Mesenchymal stem cell (in vitro differentiated cells and primary cell): Measurements from ENCODE around the gene ZNF282.
A peak's percentile ranks its signal among the peaks of the same experiment; 100 is the strongest.

Experiments used
- DNase-seq: peaks from one replicate; pipeline ENCODE4 v3.0.0-alpha.2; 2013
- H2AFZ ChIP-seq: one replicate; pipeline ENCODE4 v1.6.1; 2013; ENCODE audit warnings: low read depth, mild to moderate bottlenecking, control low read depth, inconsistent platforms, low read length, moderate library complexity
- H2AK5ac ChIP-seq: 2 replicates; pipeline ENCODE4 v1.6.1; 2013; ENCODE audit warnings: low read length, moderate library complexity, mild to moderate bottlenecking, inconsistent platforms; ENCODE audit not compliant: severe bottlenecking
- H2BK120ac ChIP-seq: one replicate; pipeline ENCODE4 v1.6.1; 2013; ENCODE audit warnings: low read depth, mild to moderate bottlenecking, inconsistent platforms, low read length, moderate library complexity
- H2BK12ac ChIP-seq, 2 experiments: one replicate each; pipeline ENCODE4 v1.6.1; 2013; ENCODE audit warnings: inconsistent platforms in 2 of 2, low read length in 2 of 2, mild to moderate bottlenecking in 2 of 2, moderate library complexity in 2 of 2, control low read depth in 1 of 2
- H2BK15ac ChIP-seq: one replicate; pipeline ENCODE4 v1.6.1; 2013; ENCODE audit warnings: mild to moderate bottlenecking, low read depth, inconsistent platforms; ENCODE audit not compliant: poor library complexity, severe bottlenecking
- H2BK5ac ChIP-seq: 2 replicates; pipeline ENCODE4 v1.6.1; 2013; ENCODE audit warnings: low read depth, mild to moderate bottlenecking, low read length, control low read depth, inconsistent platforms; ENCODE audit not compliant: poor library complexity, severe bottlenecking
- H3K14ac ChIP-seq, 2 experiments: one replicate each; pipeline ENCODE4 v1.6.1; 2013; ENCODE audit warnings: inconsistent platforms in 2 of 2, low read length in 2 of 2, control low read depth in 1 of 2, mild to moderate bottlenecking in 1 of 2, moderate library complexity in 1 of 2
- H3K18ac ChIP-seq, 2 experiments: one replicate each; pipeline ENCODE4 v1.6.1; 2013; ENCODE audit warnings: inconsistent platforms in 2 of 2, low read length in 2 of 2, control low read depth in 1 of 2, low read depth in 1 of 2, mild to moderate bottlenecking in 1 of 2
- H3K23ac ChIP-seq, 2 experiments: one replicate each; pipeline ENCODE4 v1.6.1; 2013; ENCODE audit warnings: inconsistent platforms in 2 of 2, low read length in 2 of 2, mild to moderate bottlenecking in 2 of 2, moderate library complexity in 2 of 2, control low read depth in 1 of 2
- H3K27ac ChIP-seq: 2 replicates; pipeline ENCODE4 v1.5.1; 2013; ENCODE audit warnings: mild to moderate bottlenecking, moderate library complexity, low read length, control low read depth, inconsistent platforms; ENCODE audit not compliant: poor library complexity, severe bottlenecking
- H3K27me3 ChIP-seq, 2 experiments: 2 replicates each; pipeline versions ENCODE4 v1.6.1 to v1.7.0; 2013; ENCODE audit warnings: low read length in 2 of 2, mild to moderate bottlenecking in 2 of 2, moderate library complexity in 2 of 2, control low read depth in 1 of 2, inconsistent platforms in 1 of 2; ENCODE audit not compliant: control insufficient read depth in 1 of 2, insufficient read depth in 1 of 2
- H3K36me3 ChIP-seq, 2 experiments: 2 replicates each; pipeline versions ENCODE4 v1.6.1 to v1.7.0; 2013; ENCODE audit warnings: low read length in 2 of 2, control low read depth in 1 of 2, inconsistent platforms in 1 of 2, low read depth in 1 of 2, mild to moderate bottlenecking in 1 of 2; ENCODE audit not compliant: insufficient read depth in 2 of 2, control insufficient read depth in 1 of 2
- H3K4ac ChIP-seq, 2 experiments: one replicate each; pipeline ENCODE4 v1.6.1; 2013; ENCODE audit warnings: inconsistent platforms in 2 of 2, low read length in 2 of 2, mild to moderate bottlenecking in 2 of 2, moderate library complexity in 2 of 2, control low read depth in 1 of 2, low read depth in 1 of 2
- H3K4me1 ChIP-seq: 2 replicates; pipeline ENCODE4 v1.6.1; 2013; ENCODE audit warnings: low read depth, low read length, control low read depth; ENCODE audit not compliant: control insufficient read depth, insufficient read depth
- H3K4me2 ChIP-seq: 2 replicates; pipeline ENCODE4 v1.6.1; 2013; ENCODE audit warnings: low read length, mild to moderate bottlenecking, inconsistent platforms; ENCODE audit not compliant: poor library complexity, severe bottlenecking
- H3K4me3 ChIP-seq, 2 experiments: 2 replicates each; pipeline versions ENCODE4 v1.5.1 to v1.7.0; 2013; ENCODE audit warnings: low read length in 2 of 2, mild to moderate bottlenecking in 2 of 2, control low read depth in 1 of 2, low read depth in 1 of 2; ENCODE audit not compliant: insufficient read depth in 1 of 2
- H3K79me1 ChIP-seq: replicated peaks from 2 replicates; pipeline ENCODE4 v1.6.1; 2013; ENCODE audit warnings: mild to moderate bottlenecking, control low read depth, low read length, inconsistent platforms; ENCODE audit not compliant: poor library complexity, severe bottlenecking
- H3K9ac ChIP-seq: 2 replicates; pipeline ENCODE4 v1.7.0; 2013; ENCODE audit warnings: mild to moderate bottlenecking, low read length, moderate library complexity
- H3K9me3 ChIP-seq: 2 replicates; pipeline ENCODE4 v1.7.0; 2013; ENCODE audit warnings: mild to moderate bottlenecking, low read length; ENCODE audit not compliant: control insufficient read depth
- H4K8ac ChIP-seq: one replicate; pipeline ENCODE4 v1.6.1; 2013; ENCODE audit warnings: inconsistent platforms, mild to moderate bottlenecking, low read length, moderate library complexity
- H4K91ac ChIP-seq: one replicate; pipeline ENCODE4 v1.6.1; 2013; ENCODE audit warnings: mild to moderate bottlenecking, low read length, inconsistent platforms
- WGBS: methylation state at CpG from one replicate; pipeline ENCODE4 v1.1.7; 2013; ENCODE audit warnings: mixed read lengths; 5-methylcytosine and 5-hydroxymethylcytosine counted together

The ZNF282 gene

DNA sequence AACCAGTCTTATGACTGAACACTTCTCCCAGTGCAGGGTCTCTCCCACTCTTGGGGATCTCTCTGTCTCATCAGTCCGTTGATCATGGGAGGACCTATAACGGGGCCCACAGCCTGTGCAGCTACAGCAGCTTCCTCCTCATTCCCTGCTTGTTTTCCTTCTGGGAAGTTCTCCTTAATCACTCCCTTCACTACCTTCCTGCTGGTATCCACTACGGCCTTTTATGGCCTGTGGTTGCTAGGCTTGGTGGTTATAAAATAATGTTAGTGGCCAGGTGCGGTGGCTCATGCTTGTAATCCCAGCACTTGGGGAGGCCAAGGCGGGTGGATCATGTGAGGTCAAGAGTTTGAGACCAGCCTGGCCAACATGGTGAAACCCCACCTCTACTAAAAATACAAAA is 3.5 kb upstream of the ZNF282 start:
- Histone ChIP-seq H3K18ac (no peak overlapping the region), H3K23ac (no peak overlapping the region), H2BK5ac (no peak overlapping the region), H4K91ac (no peak overlapping the region), H2BK120ac (no peak overlapping the region), H3K27me3 (peaks cover 0 to 4% of the 10 kb centered on the region in 2 experiments), H3K14ac (no peak overlapping the region), H3K4ac (no peak overlapping the region), H4K8ac (no peak overlapping the region), H2AFZ (no peak overlapping the region), H3K36me3 (no peaks in the 10 kb centered on the region), H2BK15ac (no peak overlapping the region), H2AK5ac (no peak overlapping the region), H3K27ac (no peak overlapping the region), H3K4me2 (no peak overlapping the region), H3K4me1 (peaks cover 3% of the 10 kb centered on the region), H3K9ac (no peak overlapping the region), H3K79me1 (no peaks in the 10 kb centered on the region), H2BK12ac (no peak overlapping the region), H3K9me3 (no peaks in the 10 kb centered on the region), H3K4me3 (no peak overlapping the region)
- WGBS = 48% methylated on average over 2 of the region's 5 CpGs
- no peak for DNase-seq

DNA sequence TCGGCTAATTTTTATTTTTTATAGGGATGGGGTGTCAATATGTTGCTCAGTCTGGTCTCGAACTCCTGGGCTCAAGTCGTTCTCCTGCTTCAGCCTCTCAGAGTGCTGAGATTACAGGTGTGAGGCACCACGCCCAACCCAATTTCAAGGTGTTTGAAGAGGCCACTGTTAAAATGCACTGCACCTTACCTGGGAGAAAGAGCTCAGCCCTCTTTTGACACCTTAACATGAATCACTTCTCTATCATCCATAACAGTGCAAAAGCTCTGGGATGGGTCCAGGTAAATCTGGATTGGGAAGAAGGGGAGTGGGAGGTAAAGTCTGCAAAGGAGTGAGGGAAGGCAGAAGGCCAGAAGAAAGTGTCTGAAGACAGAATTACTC is 557 bp upstream of the ZNF282 start:
- H3K4ac ChIP-seq = no peak overlapping the region
- peaks cover 13 to 15% of the 10 kb centered on the region in 2 experiments for H3K36me3 ChIP-seq
- peak overlapping the region; percentile 95 for H3K9ac ChIP-seq
- no peaks in the 10 kb centered on the region for H3K9me3 ChIP-seq
- 92% methylated on average over 4 of the region's 4 CpGs for WGBS
- H3K14ac ChIP-seq = no peak overlapping the region
- H2BK120ac ChIP-seq = no peak overlapping the region
- peak overlapping the region in 1 of 2 experiments; percentile 93 for H3K4me3 ChIP-seq
- H2BK15ac ChIP-seq = peak overlapping the region; percentile 74
- DNase-seq = no peak
- peak overlapping the region; percentile 27 for H4K8ac ChIP-seq
- H2AK5ac ChIP-seq = no peak overlapping the region
- H2BK12ac ChIP-seq = no peak overlapping the region
- H3K27me3 ChIP-seq = no peaks in the 10 kb centered on the region
- no peak overlapping the region for H4K91ac ChIP-seq
- no peak overlapping the region for H3K23ac ChIP-seq
- peak overlapping the region; percentile 33 for H2AFZ ChIP-seq
- H3K4me1 ChIP-seq = peaks cover 18% of the 10 kb centered on the region
- peaks cover 3% of the 10 kb centered on the region for H3K79me1 ChIP-seq
- no peak overlapping the region for H3K18ac ChIP-seq
- no peak overlapping the region for H2BK5ac ChIP-seq
- peak overlapping the region; percentile 17 for H3K27ac ChIP-seq
- H3K4me2 ChIP-seq = peak overlapping the region; percentile 60

DNA sequence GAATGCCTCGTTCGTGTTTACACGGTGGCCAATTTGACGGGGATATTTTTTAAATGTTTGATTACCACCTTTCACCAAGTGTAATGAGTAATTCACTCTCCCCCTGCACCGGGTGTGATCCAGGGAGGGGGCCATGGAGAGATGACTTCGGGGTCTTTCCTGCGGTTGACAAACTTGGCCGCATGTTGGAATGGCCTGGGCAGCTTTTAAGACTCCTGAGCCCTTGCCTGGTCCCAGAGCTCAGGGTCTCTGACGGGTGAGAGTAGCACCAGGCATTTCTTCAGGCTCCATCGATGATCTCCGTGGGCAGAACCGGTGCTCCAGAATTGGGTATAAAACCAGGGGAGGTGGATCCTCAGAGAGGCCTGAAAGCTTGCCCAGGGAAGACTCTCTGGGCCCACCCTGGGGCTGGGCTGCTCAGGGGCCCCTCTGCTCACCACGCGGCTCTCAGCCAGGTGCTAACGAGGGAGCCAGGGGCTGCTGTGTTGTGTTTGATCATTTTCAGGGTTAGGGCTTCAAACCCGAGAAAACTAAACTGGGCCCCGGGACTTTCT is 882 bp downstream of the ZNF282 start:
- H3K18ac ChIP-seq = peak overlapping the region; percentile 15 to 98
- no peak overlapping the region for H4K8ac ChIP-seq
- H3K36me3 ChIP-seq = peaks cover 27% of the 10 kb centered on the region in 2 experiments
- H3K4ac ChIP-seq = peak overlapping the region; percentile 63 to 68
- H3K4me2 ChIP-seq = peak overlapping the region; percentile 91
- H3K79me1 ChIP-seq = peaks cover 8% of the 10 kb centered on the region
- no peak overlapping the region for H3K23ac ChIP-seq
- no peak overlapping the region for H2AFZ ChIP-seq
- H3K27me3 ChIP-seq = no peaks in the 10 kb centered on the region
- no peak overlapping the region for H2BK120ac ChIP-seq
- H3K27ac ChIP-seq = peak overlapping the region; percentile 58
- peak overlapping the region; percentile 95 for H3K9ac ChIP-seq
- no peak overlapping the region for H2BK12ac ChIP-seq
- H4K91ac ChIP-seq = no peak overlapping the region
- H3K9me3 ChIP-seq = no peaks in the 10 kb centered on the region
- DNase-seq = peak; percentile 36
- H3K4me3 ChIP-seq = peak overlapping the region; percentile 85 to 93
- no peak overlapping the region for H2BK15ac ChIP-seq
- H2BK5ac ChIP-seq = peak overlapping the region; percentile 86
- H2AK5ac ChIP-seq = no peak overlapping the region
- H3K4me1 ChIP-seq = peaks cover 18% of the 10 kb centered on the region
- 13% methylated on average over 13 of the region's 17 CpGs for WGBS
- peak overlapping the region in 1 of 2 experiments; percentile 76 for H3K14ac ChIP-seq

DNA sequence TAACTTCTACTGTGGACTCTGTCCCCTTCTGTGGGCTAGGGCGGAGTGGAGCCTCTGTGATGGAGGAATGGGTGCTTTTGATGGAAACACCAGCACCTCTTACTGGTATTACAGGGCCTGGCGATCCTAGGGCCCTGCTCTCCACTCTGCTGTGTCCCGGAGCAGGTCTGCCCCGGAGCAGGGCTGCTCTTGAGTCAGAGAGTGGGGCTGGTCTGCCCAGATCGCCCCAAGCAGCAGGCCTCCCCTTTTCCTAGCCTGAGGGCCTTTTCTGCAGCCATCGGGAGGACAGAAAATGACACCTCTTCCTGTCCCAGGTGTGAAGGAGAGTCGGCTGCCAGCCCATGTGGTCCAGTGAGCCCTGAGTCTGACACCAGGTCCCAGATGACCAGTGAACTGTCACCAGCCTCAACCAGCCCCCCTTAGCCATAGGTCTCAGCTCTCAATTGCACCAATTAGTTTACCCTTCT is 1.4 kb downstream of the ZNF282 start:
- peak; percentile 35 for DNase-seq
- no peak overlapping the region for H2AK5ac ChIP-seq
- H2BK12ac ChIP-seq = no peak overlapping the region
- peaks cover 10% of the 10 kb centered on the region for H3K79me1 ChIP-seq
- H4K8ac ChIP-seq = peak overlapping the region; percentile 45
- peak overlapping the region; percentile 95 for H3K9ac ChIP-seq
- H3K36me3 ChIP-seq = peaks cover 31 to 32% of the 10 kb centered on the region in 2 experiments
- H3K27me3 ChIP-seq = no peaks in the 10 kb centered on the region
- H3K14ac ChIP-seq = no peak overlapping the region
- H2BK15ac ChIP-seq = no peak overlapping the region
- H2BK120ac ChIP-seq = no peak overlapping the region
- peak overlapping the region; percentile 58 for H3K27ac ChIP-seq
- peak overlapping the region; percentile 85 to 93 for H3K4me3 ChIP-seq
- no peak overlapping the region for H2BK5ac ChIP-seq
- peak overlapping the region in 1 of 2 experiments; percentile 5 for H3K4ac ChIP-seq
- H4K91ac ChIP-seq = no peak overlapping the region
- no peaks in the 10 kb centered on the region for H3K9me3 ChIP-seq
- peaks cover 18% of the 10 kb centered on the region for H3K4me1 ChIP-seq
- 27% methylated on average over 7 of the region's 7 CpGs for WGBS
- no peak overlapping the region for H2AFZ ChIP-seq
- peak overlapping the region in 1 of 2 experiments; percentile 57 for H3K23ac ChIP-seq
- H3K4me2 ChIP-seq = peak overlapping the region; percentile 91
- no peak overlapping the region for H3K18ac ChIP-seq
